ENCODE results near the gene ATOX1.

Gene ATOX1

GRCh38 chr5:151694035-151694485, 64.4 kb downstream of the ATOX1 start:
- DNase-seq: no peak

Data from NCI-H69 (cell line).